ENCODE results near the gene SRP9.
A peak's percentile ranks its signal among the peaks of the same experiment; 100 is the strongest.
"Not testable (repeated sequence)": the region's sequence is repeated elsewhere in the genome, so short reads cannot be mapped to it uniquely, and the experiment has no call there.

SRP9 gene

DNA sequence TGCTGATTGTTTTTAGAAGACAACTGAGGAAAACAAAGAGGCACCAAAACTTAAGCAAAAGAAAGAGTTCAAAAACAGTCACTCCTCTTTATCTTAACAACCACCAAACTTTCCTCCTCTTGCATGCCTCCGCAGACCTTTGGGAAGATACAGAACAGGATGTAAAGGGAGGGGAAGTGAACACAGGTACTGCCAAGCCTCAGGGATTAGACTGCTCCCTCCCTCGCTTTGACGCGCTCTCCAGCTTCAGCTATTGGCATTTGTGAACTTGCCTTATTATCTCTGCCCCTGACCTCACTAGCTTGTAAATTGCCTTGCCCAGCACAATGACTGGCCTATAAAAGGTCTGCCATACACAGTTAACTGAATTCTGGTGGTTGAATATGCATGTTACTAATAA lies 4.8 kb upstream of the SRP9 start:
- TF ChIP-seq HDGF (IDR thresholded peaks at IDR 0.05; ENCODE audit: borderline replicate concordance) (no peak), FOXA1 (IDR thresholded peaks at IDR 0.05) (no peak), NFRKB (IDR thresholded peaks at IDR 0.05) (no peak), ELF4 (IDR thresholded peaks at IDR 0.05) (no peak), ARNT (IDR thresholded peaks at IDR 0.05) (no peak), L3MBTL2 (conservative IDR thresholded peaks at IDR 0.05) (no peak), FOXK2 (IDR thresholded peaks at IDR 0.05) (no peak), BHLHE40 (IDR thresholded peaks at IDR 0.05; ENCODE audit: borderline replicate concordance) (no peak), SP1 (IDR thresholded peaks at IDR 0.05) (no peak), TARDBP (IDR thresholded peaks at IDR 0.05) (no peak), SUZ12 (IDR thresholded peaks at IDR 0.05) (no peak), ZNF384 (IDR thresholded peaks at IDR 0.05) (no peak), FOXM1 (IDR thresholded peaks at IDR 0.05; ENCODE audit: borderline replicate concordance) (no peak), CTBP1 (IDR thresholded peaks at IDR 0.05; ENCODE audit: borderline replicate concordance) (no peak), LEF1 (IDR thresholded peaks at IDR 0.05; ENCODE audit: borderline replicate concordance) (no peak)
- TF ChIP-seq, protein P1, sequence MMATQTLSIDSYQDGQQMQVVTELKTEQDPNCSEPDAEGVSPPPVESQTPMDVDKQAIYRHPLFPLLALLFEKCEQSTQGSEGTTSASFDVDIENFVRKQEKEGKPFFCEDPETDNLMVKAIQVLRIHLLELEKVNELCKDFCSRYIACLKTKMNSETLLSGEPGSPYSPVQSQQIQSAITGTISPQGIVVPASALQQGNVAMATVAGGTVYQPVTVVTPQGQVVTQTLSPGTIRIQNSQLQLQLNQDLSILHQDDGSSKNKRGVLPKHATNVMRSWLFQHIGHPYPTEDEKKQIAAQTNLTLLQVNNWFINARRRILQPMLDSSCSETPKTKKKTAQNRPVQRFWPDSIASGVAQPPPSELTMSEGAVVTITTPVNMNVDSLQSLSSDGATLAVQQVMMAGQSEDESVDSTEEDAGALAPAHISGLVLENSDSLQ (IDR thresholded peaks at IDR 0.05): no peak
- DNase-seq (ENCODE audit: extremely low spot score): no peak
- ChIA-PET CTCF (interaction anchor here (0.5 to 5.1 kb wide), 28 partner anchors 9 to 299 kb away, joined by 3 to 21 read pairs (median 4); partner anchors contain the start of gene TMEM63A), POLR2A (interaction anchor here (0.8 to 2.5 kb wide), 6 partner anchors 37 to 295 kb away, joined by 3 to 22 read pairs (median 4); partner anchors contain the start of gene ENAH)

DNA sequence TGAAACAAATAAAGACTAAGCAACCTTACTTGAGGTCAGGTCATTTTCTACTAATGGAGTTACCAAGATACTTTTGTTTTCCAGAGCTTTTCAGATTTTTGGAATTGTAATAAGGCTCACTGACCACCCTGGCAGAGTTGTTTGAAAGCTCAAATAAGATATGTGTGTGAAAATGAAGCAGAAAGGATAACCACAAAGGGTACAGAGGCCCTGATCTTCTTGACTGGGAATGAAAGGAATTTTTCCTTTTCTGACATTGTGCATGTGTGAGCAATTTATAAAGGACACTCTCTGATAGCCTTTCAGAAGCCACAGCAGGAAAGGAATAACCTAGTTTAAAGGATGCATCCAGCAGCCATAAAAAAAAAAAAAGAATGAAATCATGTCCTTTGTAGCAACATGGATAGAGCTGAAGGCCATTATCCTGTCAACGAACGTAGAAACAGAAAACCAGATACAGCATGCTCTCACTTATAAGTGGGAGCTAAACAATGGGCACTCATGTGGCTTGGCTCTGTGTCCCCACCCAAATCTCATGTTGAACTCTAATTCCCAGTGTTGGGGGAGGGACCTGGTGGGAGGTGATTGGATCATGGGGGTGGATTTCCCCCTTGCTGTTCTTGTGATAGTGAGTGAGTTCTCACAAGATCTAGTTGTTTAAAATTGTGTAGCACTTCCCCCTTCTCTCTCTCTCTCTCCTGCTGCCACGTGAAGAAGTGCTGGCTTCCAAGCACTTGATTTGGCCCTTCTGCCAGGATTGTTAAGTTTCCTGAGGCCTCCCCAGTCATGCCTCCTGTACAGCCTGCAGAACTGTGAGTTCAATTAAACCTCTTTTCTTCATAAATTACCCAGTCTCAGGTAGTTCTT lies 3.1 kb upstream of the SRP9 start:
- TF ChIP-seq LEF1 (IDR thresholded peaks at IDR 0.05; ENCODE audit: borderline replicate concordance) (no peak), NFRKB (IDR thresholded peaks at IDR 0.05) (no peak), FOXA1 (IDR thresholded peaks at IDR 0.05) (no peak), SP1 (IDR thresholded peaks at IDR 0.05) (no peak), HDGF (IDR thresholded peaks at IDR 0.05; ENCODE audit: borderline replicate concordance) (no peak), ZNF384 (IDR thresholded peaks at IDR 0.05) (no peak)
- CTCF ChIA-PET: interaction anchor here (0.6 to 5.1 kb wide), 6 partner anchors 11 to 300 kb away, joined by 3 to 21 read pairs (median 4); no protein-coding TSS in a partner anchor
- no peak for DNase-seq (ENCODE audit: extremely low spot score)
- POLR2A ChIA-PET: interaction anchor here (0.7 to 1.0 kb wide), 2 partner anchors 107 to 119 kb away, joined by 3 read pairs; partner anchors contain the start of gene TMEM63A

DNA sequence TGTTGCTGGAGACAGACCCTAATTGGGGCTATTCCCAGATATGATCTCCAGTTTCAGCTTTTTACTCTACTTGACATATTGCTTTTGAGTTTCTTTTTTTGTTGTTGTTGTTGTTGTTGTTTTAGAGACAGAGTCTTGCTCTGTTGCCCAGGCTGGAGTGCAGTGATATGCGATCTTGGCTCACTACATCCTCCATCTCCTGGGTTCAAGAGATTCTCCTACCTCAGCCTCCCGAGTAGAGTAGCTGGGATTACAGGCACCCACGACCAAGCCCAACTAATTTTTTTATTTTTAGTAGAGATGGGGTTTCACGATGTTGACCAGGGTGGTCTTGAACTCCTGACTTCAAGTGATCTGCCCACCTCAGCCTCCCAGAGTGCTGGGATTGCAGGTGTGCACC lies 1.3 kb upstream of the SRP9 start:
- CTCF ChIA-PET: interaction anchor here (0.6 to 5.1 kb wide), 5 partner anchors 195 to 329 kb away, joined by 3 to 21 read pairs (median 5); no protein-coding TSS in a partner anchor
- POLR2A ChIA-PET: interaction anchor here (1.4 to 3.1 kb wide), 3 partner anchors 8 to 196 kb away, joined by 3 to 41 read pairs (median 11); partner anchors contain the start of gene ENAH
- TF ChIP-seq L3MBTL2 (conservative IDR thresholded peaks at IDR 0.05): no peak
- TF ChIP-seq FOXK2 (IDR thresholded peaks at IDR 0.05): no peak
- TF ChIP-seq ZNF384 (IDR thresholded peaks at IDR 0.05): no peak
- no peak for TF ChIP-seq LEF1 (IDR thresholded peaks at IDR 0.05; ENCODE audit: borderline replicate concordance)
- TF ChIP-seq TARDBP (IDR thresholded peaks at IDR 0.05): no peak
- no peak for TF ChIP-seq ARNT (IDR thresholded peaks at IDR 0.05)
- no peak for DNase-seq (ENCODE audit: extremely low spot score)

DNA sequence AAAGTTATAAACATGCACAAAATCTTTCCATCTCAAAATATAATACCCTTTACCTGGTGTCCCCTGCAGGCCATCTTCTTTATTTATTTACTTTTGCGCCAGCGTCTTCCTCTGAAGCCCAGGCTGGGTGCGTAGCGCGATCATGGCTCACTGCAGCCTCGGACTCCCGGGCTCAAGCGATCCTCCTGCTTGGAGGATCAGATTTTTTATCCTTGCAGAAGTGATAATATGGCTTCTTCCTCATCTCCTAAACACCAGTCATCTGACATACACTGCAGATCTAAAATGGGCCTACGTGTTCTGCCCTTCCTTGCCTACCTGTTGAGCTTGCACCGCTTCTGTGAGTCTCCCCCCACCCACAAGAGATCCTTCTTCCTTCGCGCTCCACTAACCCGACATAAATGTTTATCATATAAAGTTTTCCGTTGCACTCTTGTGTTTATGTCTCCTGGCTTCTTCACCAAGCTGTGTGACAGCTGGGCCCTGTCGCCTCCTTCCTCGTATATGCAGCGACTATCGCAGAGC lies 506 bp upstream of the SRP9 start:
- TF ChIP-seq FOXA1 (IDR thresholded peaks at IDR 0.05): no peak
- TF ChIP-seq HDGF (IDR thresholded peaks at IDR 0.05; ENCODE audit: borderline replicate concordance): peak; percentile 87; the same call in 1 of the 2 replicates
- ChIA-PET POLR2A (interaction anchor here (0.5 to 3.1 kb wide), 80 partner anchors 9 to 352 kb away, joined by 3 to 41 read pairs (median 4); partner anchors contain the start of genes ENAH, EPHX1, H3-3A and LEFTY1), CTCF (interaction anchor here (0.5 to 3.0 kb wide), 29 partner anchors 8 to 369 kb away, joined by 3 to 25 read pairs (median 4); partner anchors contain the start of genes ENAH, EPHX1, PYCR2 and SDE2)
- DNase-seq (ENCODE audit: extremely low spot score): peak; percentile 26

DNA sequence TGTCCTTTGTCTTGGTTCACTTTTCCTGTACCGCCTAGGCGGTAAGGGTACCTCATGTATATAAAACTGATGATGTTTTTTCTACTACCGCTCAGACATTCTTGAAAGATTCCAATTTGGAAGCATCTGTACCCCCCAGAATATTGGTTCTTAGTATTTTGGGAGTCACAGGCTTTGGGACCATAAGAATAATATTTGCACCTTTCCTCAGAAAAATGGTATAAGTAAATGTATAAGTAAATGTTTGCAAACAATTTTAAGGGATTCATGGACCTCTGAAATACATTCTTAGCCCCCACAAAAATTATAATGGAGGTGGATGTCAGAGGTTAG lies 677 bp downstream of the SRP9 start:
- DNase-seq (ENCODE audit: extremely low spot score): no peak
- ChIA-PET POLR2A (interaction anchor here (0.5 to 3.1 kb wide), 62 partner anchors 10 to 309 kb away, joined by 3 to 41 read pairs (median 5); partner anchors contain the start of genes ENAH, EPHX1, H3-3A and LEFTY1), CTCF (interaction anchor here (0.6 to 3.0 kb wide), 23 partner anchors 10 to 338 kb away, joined by 3 to 25 read pairs (median 4); partner anchors contain the start of genes ENAH, EPHX1 and PYCR2)
- TF ChIP-seq ELF4 (IDR thresholded peaks at IDR 0.05) (0 out of 2 replicates have a peak, but pooled peaks have one; percentile 15), HDGF (IDR thresholded peaks at IDR 0.05; ENCODE audit: borderline replicate concordance) (no peak), SP1 (IDR thresholded peaks at IDR 0.05) (no peak)

DNA sequence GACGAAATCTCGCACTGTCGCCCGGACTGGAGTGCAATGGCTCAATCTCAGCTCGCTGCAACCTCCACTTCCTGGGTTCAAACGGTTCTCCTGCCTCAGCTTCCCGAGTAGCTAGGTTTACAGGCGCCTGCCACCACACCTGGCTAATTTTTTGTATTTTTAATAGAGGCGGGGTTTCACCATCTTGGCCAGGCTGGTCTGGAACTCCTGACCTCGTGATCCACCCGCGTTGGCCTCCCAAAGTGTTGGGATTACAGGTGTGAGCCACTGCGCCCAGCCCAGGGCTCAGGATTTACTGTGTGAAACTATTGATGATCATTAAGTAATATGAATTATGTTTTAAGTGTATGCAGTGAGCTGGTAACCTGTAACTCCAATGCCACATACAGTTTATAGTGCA lies 1.5 kb downstream of the SRP9 start:
- CTCF ChIA-PET: interaction anchor here (0.5 to 2.9 kb wide), 5 partner anchors 11 to 304 kb away, joined by 3 to 25 read pairs (median 4); no protein-coding TSS in a partner anchor
- POLR2A ChIA-PET: interaction anchor here (1.1 to 3.1 kb wide), 5 partner anchors 11 to 127 kb away, joined by 3 to 41 read pairs (median 34); partner anchors contain the start of genes ENAH and EPHX1
- DNase-seq (ENCODE audit: extremely low spot score): not testable (repeated sequence)

DNA sequence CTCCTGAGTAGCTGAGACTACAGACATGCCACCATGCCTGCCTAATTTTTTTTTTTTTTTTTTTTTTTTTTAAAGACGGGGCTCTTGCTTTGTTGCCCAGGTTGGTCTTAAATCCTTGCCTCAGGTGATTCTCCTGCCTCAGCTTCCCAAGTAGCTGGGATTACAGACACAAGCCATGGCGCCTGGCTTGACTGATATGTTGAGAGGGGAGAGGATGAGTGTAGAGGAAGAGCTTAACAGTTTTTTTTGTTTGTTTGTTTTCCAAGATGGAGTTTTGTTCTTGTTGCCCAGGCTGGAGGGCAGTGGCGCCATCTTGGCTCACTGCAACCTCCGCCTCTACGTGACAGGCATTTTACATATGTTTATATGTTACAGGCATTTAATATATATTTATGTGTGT lies 2.5 kb downstream of the SRP9 start:
- no peak for TF ChIP-seq SUZ12 (IDR thresholded peaks at IDR 0.05)
- no peak for DNase-seq (ENCODE audit: extremely low spot score)
- ChIA-PET POLR2A (no interaction called here), CTCF (interaction anchor here (0.7 to 2.9 kb wide), 2 partner anchors 166 to 305 kb away, joined by 3 to 25 read pairs; no protein-coding TSS in a partner anchor)

DNA sequence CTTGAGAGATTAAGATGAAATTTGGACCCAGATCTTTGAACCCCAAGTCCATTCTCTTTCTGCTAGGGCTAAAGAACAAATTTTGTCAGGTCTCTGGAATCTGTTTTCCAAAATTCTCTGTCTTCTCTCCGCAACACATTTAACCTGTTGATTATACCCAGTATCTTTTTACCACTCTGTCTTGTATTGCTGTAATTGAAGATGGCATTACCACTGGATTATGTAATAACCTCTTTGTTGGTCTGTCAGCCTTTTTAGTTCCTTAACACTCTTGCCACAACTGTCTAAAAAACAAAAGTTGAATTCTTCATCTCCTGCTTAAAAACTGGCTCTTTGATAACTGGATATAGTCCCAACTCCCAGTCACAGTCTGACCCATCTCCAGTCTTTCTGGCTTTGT lies 3.0 kb downstream of the SRP9 start:
- CTCF ChIA-PET: no interaction called here
- TF ChIP-seq ZNF384 (IDR thresholded peaks at IDR 0.05) (no peak), CTBP1 (IDR thresholded peaks at IDR 0.05; ENCODE audit: borderline replicate concordance) (no peak), FOXA1 (IDR thresholded peaks at IDR 0.05) (no peak), LEF1 (IDR thresholded peaks at IDR 0.05; ENCODE audit: borderline replicate concordance) (no peak), FOXM1 (IDR thresholded peaks at IDR 0.05; ENCODE audit: borderline replicate concordance) (no peak), ARNT (IDR thresholded peaks at IDR 0.05) (no peak), BHLHE40 (IDR thresholded peaks at IDR 0.05; ENCODE audit: borderline replicate concordance) (no peak), ELF4 (IDR thresholded peaks at IDR 0.05) (no peak), HDGF (IDR thresholded peaks at IDR 0.05; ENCODE audit: borderline replicate concordance) (no peak), L3MBTL2 (conservative IDR thresholded peaks at IDR 0.05) (no peak), TARDBP (IDR thresholded peaks at IDR 0.05) (no peak), FOXK2 (IDR thresholded peaks at IDR 0.05) (no peak)
- TF ChIP-seq, protein P1 (IDR thresholded peaks at IDR 0.05): no peak
- no peak for DNase-seq (ENCODE audit: extremely low spot score)
- POLR2A ChIA-PET: no interaction called here

DNA sequence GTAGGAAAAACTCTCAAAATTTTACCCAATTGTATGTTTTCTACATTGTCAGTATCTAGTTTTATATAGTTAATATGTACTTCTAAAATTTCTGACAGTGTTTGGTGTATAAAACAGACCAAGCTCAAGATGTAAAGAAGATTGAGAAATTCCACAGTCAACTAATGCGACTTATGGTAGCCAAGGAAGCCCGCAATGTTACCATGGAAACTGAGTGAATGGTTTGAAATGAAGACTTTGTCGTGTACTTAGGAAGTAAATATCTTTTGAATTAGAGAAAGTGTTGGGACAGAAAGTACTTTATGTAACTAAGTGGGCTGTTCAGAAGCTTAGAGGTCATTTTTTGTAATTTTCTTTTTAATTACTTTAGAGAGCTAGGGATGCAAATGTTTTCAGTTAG lies 11.5 kb downstream of the SRP9 start:
- POLR2A ChIA-PET: interaction anchor here (0.8 kb wide), 1 partner anchor 12 kb away, joined by 4 read pairs; no protein-coding TSS in a partner anchor
- CTCF ChIA-PET: interaction anchor here (0.8 kb wide), 1 partner anchor 11 kb away, joined by 3 read pairs; no protein-coding TSS in a partner anchor
- DNase-seq (ENCODE audit: extremely low spot score): not testable (repeated sequence)

Measured in HEK293T (cell line).